HG02678 (cell line): Measurements from ENCODE around the gene TEX264.

Experiments
- ATAC-seq: cut with Tn5 transposase; IDR thresholded peaks from one replicate; pipeline ENCODE4 v1.9.1; 2021; ENCODE audit warnings: mild to moderate bottlenecking, moderate library complexity; ENCODE audit not compliant: unreplicated experiment

Gene TEX264

DNA sequence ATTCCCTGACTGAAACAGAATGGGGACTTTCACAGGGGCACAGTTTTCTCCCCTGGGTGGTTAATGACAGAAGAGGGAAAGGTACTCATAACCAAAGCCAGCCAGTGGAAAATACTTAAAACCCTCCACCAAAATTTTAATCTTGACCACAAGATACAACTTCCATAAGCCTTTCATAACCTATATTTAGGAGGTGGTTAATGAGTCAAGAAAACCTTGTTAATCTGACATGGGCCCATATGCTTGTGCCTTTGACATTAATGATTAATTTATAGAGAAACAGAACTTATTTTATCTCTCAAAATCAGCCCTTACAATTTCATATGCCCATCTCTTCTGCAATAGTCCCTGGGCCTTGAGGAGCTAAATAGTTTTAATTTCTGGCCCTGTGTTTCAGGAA, 76.8 kb downstream of the TEX264 start:
- ATAC-seq = no peak

DNA sequence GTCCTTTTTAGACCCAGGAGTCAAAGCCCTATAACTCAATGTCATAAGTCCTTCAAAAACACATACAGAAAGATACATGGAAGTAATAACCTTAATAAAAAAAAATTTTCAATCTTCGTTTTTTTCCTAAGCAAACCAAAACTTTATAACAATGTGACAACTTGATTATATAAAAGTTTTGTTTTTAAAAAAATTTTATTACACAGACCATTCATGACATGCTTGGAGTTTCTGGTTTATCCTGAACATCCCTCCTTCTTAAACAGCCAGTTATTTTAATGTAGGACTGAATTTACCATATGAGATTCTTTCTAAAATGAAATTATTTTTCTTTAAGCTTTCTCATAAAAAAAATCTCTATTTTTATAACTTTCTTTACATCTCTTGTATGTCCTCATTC, 77.3 kb downstream of the TEX264 start:
- no peak for ATAC-seq

DNA sequence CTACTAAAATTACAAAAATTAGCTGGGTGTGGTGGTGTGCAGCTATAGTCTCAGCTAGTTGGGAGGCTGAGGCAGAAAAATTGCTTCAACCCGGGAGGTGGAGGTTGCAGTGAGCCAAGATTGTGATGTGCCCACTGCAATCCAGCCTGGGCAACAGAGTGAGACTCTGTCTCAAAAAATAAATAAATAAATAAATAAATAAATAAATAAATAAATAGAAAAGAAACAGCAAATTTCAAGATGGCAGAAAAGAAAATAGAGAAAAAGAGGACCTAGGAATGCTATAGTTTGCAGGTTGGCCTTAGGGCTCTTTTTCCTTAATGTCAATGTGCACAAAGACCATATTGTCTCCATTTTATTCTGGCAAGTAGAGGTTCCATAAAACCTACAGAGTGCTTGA, 79.8 kb downstream of the TEX264 start:
- no peak for ATAC-seq

DNA sequence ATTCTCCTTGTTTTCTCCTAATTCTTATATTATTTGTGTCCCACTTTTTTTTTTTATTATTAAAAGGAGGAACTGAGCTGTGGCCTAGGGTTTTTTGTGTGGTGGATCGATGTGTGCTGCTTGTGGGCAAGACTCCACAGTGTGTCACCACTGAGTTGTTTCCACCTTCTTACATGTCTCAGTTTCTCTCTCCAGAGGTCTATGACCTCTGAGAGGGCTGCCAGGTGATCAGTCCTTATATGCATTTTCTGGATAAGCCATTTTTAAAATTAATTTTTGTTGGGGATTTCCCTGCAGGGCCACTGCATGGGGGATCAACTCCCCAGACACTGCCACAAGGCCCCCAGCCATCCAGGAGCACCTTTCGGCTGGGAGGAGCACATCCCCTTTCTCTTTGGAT, 80.2 kb downstream of the TEX264 start:
- ATAC-seq = no peak
